Astrocyte of the spinal cord (primary cell): ENCODE results near the gene BOLL.
"Not testable (repeated sequence)": the region's sequence is repeated elsewhere in the genome, so short reads cannot be mapped to it uniquely, and the experiment has no call there.

Source experiments
- DNase-seq: peaks from one replicate; pipeline ENCODE4 v3.0.0; 2011; ENCODE audit warnings: low read depth, low spot score
- H3K4me3 ChIP-seq: 2 replicates; pipeline ENCODE4 v1.5.1; 2011; ENCODE audit warnings: low read depth, mild to moderate bottlenecking, low read length, moderate library complexity
- in situ Hi-C: cut with HindIII; loops from 2 replicates; pipeline ENCODE4 v1.10.0; 2017; ENCODE audit warnings: low sequenced_read_pairs
- TF ChIP-seq, protein P1 (sequence below): IDR thresholded peaks from 2 replicates; pipeline ENCODE4 v1.5.1; 2012; ENCODE audit warnings: low read depth, mild to moderate bottlenecking, low read length, inconsistent platforms

BOLL gene, protein sequence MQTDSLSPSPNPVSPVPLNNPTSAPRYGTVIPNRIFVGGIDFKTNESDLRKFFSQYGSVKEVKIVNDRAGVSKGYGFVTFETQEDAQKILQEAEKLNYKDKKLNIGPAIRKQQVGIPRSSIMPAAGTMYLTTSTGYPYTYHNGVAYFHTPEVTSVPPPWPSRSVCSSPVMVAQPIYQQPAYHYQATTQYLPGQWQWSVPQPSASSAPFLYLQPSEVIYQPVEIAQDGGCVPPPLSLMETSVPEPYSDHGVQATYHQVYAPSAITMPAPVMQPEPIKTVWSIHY

DNA sequence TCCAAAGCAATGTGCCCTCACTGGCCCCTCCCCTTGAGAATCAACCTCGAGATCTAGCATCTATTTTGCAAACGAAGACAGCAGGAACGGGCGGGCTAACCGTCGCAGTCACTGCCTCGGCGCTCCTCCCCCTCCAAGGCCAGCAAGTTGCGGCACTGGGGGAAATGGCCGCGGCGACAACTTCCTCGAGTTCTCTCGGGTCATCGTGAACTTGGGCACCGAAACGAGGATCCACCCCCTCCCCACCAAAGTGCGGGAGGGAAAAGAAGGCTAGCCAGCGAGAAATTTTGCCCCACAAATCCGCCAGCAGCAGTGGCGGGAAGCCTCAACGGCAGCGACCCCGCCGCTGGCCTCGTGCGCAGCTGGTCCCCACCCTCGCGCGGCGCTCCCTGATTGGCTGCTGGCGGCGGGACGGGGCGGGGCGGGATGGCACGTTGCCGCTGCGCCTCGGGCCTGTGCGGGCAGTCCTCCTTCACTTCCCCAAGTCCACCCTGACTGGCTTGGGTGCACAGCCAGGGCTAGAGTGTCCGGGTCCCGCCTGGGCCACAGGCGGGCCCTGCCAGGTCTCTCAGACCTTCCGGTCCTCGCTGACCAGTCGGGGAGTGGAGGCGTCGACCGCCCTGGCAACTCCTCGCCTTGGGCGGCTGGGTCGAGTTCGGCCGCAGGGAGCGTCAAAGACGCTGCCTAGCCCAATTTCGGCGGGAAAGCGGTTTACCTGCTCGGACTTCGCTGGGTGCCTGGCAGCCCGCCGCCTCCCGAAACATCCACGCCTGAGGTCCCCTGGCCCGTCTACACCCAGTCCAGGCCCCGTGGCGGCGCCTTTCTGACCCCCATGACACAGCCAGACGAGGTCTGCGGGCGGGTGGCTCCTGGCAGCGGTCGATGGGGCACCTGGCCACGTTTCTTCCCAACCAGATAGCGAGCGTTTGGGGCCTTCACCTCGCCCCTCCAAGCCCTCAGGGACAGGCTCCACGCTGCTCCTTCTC is at the start of gene BOLL:
TSS of gene BOLL (minus strand) at position 364 of the 986 bp plus-strand sequence. CDS start 3,469 bp downstream, outside the sequence.
- in situ Hi-C loops: no loop called here
- peak within 1 kb of the TSS; percentile 26 for H3K4me3 ChIP-seq
- TF ChIP-seq, protein P1, sequence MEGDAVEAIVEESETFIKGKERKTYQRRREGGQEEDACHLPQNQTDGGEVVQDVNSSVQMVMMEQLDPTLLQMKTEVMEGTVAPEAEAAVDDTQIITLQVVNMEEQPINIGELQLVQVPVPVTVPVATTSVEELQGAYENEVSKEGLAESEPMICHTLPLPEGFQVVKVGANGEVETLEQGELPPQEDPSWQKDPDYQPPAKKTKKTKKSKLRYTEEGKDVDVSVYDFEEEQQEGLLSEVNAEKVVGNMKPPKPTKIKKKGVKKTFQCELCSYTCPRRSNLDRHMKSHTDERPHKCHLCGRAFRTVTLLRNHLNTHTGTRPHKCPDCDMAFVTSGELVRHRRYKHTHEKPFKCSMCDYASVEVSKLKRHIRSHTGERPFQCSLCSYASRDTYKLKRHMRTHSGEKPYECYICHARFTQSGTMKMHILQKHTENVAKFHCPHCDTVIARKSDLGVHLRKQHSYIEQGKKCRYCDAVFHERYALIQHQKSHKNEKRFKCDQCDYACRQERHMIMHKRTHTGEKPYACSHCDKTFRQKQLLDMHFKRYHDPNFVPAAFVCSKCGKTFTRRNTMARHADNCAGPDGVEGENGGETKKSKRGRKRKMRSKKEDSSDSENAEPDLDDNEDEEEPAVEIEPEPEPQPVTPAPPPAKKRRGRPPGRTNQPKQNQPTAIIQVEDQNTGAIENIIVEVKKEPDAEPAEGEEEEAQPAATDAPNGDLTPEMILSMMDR: no peak
- no peak for DNase-seq

DNA sequence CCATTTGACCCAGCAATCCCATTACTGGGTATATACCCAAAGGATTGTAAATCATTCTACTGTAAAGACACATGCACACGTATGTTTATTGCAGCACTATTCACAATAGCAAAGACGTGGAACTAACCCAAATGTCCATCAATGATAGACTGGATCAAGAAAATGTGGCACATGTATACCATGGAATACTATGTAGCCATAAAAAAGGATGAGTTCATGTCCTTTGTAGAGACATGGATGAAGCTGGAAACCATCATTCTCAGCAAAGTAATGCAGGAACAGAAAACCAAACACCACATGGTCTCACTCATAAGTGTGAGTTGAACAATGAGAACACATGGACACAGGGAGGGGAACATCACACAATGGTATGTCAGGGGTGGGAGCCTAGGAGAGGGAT is 49.7 kb upstream of the BOLL start:
- H3K4me3 ChIP-seq, in situ Hi-C loops, DNase-seq: not testable (repeated sequence)

DNA sequence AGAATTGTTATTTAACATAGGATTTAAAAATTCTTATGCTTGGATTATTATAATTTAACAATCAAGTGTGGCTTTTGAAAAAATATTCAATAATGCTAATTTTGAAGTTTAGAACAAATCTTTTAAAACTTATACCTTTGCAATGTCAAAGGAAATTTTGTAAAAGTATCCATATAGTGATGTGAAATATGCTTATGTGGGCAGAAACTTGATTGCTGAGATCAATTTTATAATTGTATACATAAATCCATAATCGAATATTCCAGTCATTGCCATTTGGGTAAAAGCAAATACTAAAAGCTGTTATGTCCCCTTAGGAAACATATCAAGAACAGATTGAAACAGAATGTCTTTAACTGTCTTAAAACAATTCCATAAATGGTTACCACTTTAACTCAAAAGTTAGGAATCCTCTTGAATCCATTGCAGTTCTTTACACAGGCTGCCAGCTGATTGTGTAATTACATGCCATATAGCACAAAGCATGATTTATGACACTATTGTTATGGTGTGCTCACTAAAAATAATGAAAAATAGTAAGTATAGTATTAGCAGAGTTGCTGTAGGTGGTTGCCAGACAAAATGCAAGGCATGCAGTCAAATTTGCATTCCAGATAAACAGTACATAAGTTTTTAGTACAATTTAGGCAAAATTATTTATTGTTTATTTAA is 43.5 kb upstream of the BOLL start:
- H3K4me3 ChIP-seq: no peak overlapping the region
- DNase-seq: no peak
- TF ChIP-seq, protein P1: no peak
- in situ Hi-C loops: no loop called here

DNA sequence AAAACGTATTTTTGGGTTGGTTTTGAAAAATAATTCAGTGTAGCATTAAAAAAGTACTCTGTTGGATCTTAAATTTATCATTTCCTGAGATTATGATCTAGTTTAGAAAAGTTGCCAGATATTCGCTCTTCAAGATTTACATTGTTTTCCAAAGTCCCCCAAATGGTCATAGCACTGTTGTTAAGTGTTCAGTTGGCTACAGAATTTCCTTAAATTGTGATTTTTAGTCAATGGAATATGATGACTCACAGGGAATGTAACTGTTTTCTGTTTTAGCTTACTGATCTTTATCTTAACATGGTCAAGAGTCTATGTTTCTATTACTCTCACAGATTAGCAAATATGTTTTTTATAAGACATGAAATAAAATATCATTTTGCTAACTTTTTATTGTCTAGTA is 42.5 kb upstream of the BOLL start:
- DNase-seq: no peak
- TF ChIP-seq, protein P1: no peak
- in situ Hi-C loops: no loop called here
- no peak overlapping the region for H3K4me3 ChIP-seq

DNA sequence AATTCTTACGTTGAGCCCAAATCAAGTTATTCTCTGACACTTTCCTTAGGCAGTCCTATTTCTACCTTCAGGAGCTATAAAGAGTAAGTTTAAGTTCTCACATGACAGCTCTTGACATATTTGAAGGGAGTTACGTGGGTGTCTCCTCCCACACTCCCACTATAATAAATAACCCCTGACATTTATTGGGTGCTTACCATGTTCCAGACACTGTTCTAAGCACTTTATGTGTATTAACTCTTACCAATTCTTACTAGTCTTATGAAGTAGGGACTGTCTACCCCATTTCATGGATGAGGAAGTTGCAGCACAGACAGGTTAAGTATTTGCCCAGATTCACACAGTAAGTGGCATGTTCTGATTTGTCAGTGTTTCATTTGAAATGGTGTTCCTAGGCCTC is 37.2 kb upstream of the BOLL start:
- in situ Hi-C loops: no loop called here
- H3K4me3 ChIP-seq: no peak overlapping the region
- TF ChIP-seq, protein P1: no peak
- DNase-seq: no peak

DNA sequence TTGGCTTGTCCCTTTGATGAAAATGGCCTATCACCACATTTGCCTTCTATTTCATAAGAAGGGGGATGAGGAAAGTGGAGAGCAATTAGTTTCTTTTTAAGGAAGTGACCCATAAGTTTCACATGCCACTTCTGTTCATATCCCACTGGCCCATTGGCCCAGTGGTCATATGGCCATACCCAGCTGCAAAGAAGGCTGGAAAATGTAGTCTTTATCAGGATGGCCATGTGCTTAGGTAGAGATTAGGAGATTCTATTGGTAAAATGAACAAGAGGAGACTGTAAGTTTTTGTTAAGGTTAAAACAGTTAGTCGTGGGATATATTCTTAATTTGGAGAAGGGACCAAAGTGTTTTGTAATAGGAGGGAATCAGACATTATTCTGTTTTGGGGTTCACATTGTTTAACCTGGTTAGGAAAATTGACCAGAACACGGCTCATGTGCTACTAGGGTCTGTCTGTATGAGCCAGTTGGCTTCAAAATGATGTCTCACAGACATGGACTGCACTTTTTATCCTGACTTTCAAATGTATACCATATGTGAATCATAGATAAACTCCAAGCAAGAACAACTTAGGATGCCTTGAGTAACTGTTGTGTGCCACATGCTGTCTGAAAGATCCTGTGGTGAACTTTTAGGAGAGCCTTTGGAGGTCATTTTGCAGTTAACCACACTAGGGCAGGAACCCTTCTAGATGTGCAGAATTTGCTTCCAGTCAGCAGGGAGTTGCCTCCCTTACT is 36.6 kb upstream of the BOLL start:
- no peak overlapping the region for H3K4me3 ChIP-seq
- no peak for DNase-seq
- TF ChIP-seq, protein P1: no peak
- in situ Hi-C loops: no loop called here
